ENCODE measurements around the gene WDHD1. TPM values are rescaled to one million over a fixed set of nuclear protein-coding genes. Genes with fewer than 3 reads are reported as not detected.
"Not testable (repeated sequence)": the region's sequence is repeated elsewhere in the genome, so short reads cannot be mapped to it uniquely, and the experiment has no call there.

WDHD1 gene
- total RNA-seq, 1 donor from 2014 or later: 1.9 TPM

DNA sequence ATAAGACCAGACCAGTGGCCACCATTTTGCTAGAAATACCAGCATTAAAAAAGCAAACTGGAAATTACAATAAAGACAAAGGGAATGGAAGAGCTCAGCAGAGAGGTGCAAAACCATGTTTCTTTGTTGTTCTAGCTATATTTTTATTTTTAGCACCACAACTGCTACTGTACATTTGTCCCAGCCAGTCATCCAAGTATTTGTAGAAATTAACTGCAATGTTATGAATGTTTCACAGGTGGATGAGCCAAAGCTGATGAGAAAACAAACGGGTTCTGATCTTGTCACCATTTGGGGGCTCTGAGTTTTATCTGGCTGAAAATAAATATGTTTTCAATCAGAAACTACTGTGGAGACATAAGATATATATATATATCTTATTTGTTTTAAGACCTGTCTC is 99.3 kb downstream of the WDHD1 start:
- ATAC-seq (no peak), DNase-seq (ENCODE audit: missing footprints) (no peak)
- intact Hi-C loops (cut with DNase I): no loop called here

DNA sequence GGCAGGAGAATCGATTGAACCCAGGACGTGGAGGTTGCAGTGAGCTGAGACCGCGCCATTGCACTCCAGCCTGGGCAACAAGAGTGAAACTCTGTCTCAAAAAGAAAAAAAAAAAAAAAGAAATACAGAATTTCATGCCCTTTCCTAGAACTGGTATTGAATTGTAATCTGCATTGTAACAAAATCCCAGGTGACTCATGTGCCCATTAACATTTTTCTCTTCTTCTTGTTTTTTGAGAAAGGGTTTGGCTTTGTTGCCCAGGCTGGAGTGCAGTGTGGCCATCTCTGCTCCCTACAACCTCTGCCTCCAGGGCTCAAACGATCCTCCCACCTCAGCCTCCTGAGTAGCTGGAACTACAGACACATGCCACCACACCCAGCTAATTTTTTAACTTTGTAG is 100.3 kb downstream of the WDHD1 start:
- DNase-seq (ENCODE audit: missing footprints); intact Hi-C loops (cut with DNase I); ATAC-seq: not testable (repeated sequence)

DNA sequence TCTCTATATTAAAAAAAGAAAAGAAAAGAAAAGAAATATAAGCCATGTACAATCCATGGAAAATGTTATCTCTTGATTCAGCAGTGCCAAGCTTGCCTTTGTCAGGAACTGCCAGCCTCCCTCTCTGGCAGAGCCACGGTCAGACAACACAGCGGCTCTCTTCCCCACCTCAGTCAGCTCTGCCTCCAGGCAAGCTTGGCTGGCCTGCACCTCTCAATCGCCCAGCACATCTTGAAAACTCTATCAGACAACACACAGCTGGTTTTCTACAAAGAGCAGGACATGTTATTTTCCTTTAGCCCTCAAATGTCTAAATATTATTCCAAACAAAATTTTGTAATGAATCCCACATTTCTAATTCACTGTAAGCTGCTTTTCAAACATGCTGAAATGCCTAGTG is 104.3 kb downstream of the WDHD1 start:
- ATAC-seq (no peak), DNase-seq (ENCODE audit: missing footprints) (no peak)
- intact Hi-C loops (cut with DNase I): no loop called here

DNA sequence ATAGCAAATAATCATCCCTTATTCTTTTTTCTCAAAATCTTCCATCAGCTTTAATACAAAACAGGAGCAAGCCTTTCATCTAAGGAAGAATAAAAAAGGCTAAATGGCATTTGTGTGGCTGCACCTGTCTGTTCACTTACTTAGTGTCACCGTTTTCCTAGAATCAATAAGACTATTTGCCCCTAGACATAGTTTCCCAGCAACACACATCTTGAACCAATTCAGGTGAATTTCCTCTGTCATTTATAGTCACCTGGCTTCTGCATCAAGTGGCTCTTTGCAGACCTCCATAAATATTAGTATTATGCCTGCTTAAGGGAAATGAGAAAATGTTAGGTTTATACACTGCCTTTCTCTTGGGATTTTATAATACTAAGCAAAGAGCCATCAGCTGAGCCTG is 106.8 kb downstream of the WDHD1 start:
- no peak for DNase-seq (ENCODE audit: missing footprints)
- no peak for ATAC-seq
- intact Hi-C loops (cut with DNase I): no loop called here

DNA sequence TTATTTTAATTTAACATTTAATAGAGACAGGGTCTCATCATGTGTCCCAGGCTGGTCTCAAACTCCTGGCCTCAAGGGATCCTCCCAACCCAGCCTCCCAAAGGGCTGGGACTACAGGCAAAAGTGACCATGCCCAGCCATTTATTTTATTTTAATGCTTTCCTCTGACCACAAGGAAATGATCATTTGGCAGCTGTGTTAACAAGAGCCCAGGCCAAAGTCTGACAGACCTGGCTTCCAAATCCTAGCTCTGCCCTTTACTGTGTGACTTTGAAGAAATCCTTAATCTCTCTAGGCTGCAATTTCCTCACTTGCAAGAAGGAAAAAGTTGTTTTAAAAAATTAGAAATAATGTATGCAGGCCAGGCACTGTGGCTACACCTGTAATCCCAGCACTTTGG is 107.6 kb downstream of the WDHD1 start:
- intact Hi-C loops (cut with DNase I): no loop called here
- no peak for DNase-seq (ENCODE audit: missing footprints)

DNA sequence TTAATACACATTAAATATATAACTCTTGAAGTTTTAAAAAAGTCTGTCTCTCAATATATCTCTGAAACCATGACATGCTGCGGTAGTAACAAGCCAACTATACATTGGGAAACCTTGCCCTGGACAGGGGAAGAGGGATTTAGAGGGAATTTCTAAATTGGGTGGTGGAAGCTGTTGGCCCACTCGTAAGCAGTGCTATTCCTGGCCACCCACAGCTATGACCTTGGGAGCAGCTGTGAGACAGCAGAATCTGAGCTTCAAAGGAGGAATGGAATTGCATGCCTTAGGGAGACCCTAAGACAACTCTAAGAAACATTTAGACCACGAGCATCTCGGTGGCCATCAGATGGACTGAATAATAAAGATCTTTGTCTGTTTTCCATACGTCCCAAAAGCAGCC is 108.5 kb downstream of the WDHD1 start:
- peak; percentile 44 for ATAC-seq
- intact Hi-C loops (cut with DNase I): no loop called here
- no peak for DNase-seq (ENCODE audit: missing footprints)

More for the DNA sequence above, 107.6 kb downstream of the WDHD1 start:
- no peak for ATAC-seq

DNA sequence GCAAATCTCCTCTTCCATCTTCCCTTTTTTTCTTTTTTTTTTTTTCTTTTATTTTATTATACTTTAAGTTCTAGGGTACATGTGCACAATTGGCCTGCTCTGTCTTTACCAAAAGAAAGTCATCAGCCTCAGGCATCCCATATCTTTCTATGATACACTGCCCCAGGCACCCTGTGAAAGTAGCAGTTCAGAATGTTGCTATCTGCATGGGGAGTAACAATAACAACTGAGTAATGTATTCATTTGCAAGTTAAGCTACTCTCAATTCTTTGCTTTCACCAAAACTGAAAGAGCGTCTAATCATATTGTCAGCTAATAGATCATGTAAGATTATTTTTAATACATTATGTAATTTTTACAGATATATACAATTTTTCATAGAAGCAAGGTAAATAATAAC is 110.8 kb downstream of the WDHD1 start:
- intact Hi-C loops (cut with DNase I): no loop called here
- DNase-seq (ENCODE audit: missing footprints): no peak
- no peak for ATAC-seq

DNA sequence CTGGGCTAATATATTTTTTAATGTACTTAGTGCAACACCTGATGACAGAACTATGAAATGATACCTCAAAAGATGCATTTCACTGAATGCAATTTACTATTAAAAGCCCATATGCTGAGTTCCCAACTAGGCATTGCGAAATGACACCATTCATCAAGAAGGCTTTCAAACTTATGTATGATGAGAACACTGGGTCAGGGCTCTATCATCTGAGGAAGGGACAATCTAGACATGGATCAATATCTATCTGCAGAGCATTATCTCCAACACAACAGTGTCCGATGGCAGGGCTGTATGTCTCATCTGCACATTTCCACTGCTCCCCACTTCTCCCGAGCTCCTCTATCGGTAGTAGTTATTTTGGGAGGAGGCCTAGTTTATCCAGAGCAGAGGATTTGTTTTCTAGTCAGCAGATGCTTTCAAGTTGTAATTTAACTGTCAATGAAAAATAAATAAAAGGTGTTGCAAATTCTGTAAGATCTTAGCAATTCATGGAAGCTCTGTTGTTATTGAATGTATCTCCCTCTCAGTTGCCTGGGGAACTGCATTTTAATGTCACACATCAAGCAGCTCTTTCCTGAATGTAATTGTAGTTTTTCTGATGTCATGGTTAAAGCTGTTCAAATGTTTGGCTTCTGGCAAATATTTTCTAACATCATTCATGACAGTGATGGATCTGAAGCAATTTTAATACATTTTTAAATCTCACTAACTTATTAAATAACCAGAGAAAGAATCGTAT is 116.9 kb downstream of the WDHD1 start:
- intact Hi-C loops (cut with DNase I): no loop called here
- no peak for DNase-seq (ENCODE audit: missing footprints)
- no peak for ATAC-seq

DNA sequence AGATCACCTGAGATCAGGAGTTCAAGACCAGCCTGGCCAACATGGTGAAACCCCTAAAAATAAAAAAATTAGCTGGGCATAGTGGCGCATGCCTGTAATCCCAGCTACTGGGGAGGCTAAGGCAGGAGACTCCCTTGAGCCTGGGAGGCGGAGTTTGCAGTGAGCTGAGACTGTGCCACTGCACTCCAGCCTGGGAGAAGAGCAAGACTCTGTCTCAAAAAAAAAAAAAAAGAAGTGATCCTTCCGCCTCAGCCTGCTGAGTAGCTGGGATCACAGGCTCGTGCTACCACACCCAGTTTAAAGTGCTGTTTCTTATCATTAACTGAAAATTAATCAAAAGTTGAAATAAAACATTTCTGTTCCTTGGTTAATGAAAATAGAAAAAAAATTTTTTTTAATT is 117.9 kb downstream of the WDHD1 start:
- DNase-seq (ENCODE audit: missing footprints); ATAC-seq; intact Hi-C loops (cut with DNase I): not testable (repeated sequence)

DNA sequence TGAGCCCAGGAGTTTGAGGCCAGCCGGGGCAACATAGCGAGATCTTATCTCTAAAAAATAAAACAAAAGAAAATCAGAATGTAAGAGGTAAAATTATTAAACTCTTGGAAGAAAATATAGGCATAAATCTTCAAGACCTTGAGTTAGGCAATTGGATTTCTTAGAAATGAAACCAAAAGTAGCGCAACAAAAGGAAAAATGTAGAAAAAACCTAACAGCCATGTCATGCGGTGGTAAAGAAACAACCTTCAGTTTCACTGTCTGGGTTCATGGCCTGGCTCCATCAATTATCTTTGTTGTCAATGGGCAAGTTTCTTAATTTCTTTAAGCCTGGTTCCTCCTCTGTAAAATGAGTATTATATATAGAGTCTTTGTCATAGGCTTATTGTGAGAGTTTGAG is 118.7 kb downstream of the WDHD1 start:
- ATAC-seq (no peak), DNase-seq (ENCODE audit: missing footprints) (no peak)
- intact Hi-C loops (cut with DNase I): no loop called here

DNA sequence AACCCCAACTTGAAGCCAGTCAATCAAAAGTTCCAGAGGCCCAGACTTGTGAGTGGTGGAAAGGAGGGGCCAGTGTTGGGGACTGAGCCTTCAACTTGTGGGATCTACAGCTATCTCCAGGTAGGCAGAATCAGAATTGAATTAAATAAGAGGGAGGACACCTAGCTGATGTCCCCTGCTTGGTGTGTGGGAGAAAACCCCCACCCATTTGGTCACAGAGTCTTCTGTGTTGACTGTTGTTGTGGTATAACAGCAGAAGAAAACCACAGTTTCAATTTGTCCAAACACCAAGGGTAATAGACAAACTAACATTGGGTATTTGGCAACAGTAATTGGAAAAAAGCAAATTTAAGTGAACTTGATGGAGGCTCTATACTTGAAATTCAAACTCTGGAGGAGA is 120.8 kb downstream of the WDHD1 start:
- no peak for ATAC-seq
- intact Hi-C loops (cut with DNase I): no loop called here

DNA sequence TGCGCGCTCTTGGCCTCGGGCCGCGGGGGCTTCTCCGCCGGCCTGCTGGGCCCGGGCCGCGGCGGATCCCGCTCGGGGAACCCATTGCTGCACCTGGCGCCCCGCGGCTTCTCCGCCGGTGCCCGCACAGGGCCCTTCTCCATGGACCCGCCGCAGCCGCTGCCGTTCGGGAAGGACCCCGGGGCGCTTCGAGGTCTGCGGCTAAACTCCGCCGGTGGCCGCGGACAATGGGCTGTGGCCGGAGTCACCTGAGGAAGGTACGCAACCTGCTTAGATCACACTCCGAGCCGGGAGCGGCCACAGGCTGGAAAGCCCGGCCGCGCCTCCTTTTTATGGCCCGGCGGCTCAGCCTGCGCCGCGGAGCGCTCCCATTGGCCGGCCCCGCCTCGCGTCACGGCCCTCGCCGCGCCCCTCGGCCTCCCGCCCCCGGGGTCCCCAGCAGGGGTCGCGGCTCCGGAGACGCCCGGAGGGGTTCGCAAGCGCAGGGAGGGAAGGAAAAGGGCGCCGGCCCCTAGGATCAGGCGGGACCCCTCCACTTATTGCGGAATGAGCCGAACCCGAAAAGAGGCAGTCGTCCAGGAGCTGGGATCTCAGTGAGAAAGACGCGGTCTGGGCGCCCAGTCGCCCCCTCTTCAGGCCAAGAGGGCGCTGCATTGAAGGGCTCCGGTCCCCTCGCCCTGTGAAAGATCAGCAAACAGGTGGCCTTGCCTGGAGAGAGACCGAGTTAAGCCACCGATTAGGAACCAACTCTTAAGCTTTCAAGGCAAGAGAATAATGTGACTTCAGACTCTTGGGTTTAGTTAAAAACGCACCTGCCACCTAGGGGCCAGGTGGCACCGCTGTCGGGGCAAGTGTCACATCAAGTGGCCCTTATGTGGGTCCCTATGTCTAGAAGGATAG is 124.1 kb downstream of the WDHD1 start, which contains the start of gene GCH1:
Gene GCH1 (minus strand): TSS at position 306 of the 900 bp plus-strand sequence. CDS start 163 bp downstream, at position 143.
- intact Hi-C loops (cut with DNase I): no loop called here

More for the DNA sequence above, 120.8 kb downstream of the WDHD1 start:
- no peak for DNase-seq (ENCODE audit: missing footprints)

DNA sequence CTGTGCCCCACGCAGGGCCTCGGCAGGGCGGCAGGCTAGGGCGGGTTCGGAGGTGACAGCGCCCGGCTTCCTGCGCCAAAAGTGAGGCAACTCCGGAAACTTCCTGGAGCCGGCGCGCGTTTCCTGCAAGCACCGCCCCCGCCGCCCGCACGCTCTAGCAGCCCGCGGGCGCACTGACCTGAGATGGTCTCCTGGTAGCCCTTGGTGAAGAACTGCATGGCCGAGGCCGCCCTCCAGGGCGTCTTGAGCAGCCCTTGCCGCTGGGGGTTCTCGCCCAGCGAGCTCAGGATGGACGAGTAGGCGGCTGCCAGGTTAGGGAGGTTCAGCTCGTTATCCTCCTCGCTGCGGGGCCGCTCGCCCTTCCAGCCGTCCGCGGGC is 124.8 kb downstream of the WDHD1 start:
- DNase-seq (ENCODE audit: missing footprints): peak; percentile 89
- intact Hi-C loops (cut with DNase I): no loop called here
- peak; percentile 64 for ATAC-seq

More for the DNA sequence above, 124.1 kb downstream of the WDHD1 start, which contains the start of gene GCH1:
- DNase-seq (ENCODE audit: missing footprints): peak; percentile 83
- peak; percentile 94 for ATAC-seq

DNA sequence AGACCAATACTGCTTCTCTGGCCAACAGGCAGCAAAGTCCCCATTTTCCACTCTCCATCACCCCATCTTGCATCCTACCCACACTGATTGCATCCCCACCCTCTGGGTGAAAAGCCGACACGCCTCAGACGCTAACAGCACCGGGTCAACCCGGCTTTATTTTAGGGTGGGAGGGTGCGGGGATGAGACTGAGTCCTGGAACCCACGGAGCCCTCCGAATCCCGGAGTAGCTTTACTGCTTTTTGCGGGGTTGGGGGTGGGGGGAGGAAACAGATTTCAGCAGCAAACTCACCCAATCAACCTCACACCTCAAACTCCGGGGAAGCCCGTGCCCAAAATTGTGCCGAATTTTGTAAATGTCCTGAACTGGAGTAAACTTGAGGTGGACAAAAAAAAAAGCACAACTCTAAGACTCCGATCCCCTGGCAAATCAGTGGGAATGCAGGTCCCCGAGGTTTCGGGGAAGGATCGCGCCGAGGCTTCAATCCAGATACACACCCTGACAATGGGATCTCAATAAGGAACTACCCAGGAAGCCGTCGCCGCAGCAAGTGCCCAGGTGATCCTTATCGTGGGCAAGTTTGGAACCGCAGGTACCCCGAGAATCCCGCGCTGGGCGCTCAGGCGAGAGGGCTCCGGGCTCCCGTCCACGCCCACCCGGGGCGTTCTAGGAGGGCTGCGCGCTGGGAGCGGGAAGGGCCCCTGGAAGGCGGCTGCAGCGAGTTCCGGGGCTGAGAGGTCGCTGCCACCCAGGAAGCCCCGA is 125.3 kb downstream of the WDHD1 start:
- intact Hi-C loops (cut with DNase I): no loop called here
- ATAC-seq (no peak), DNase-seq (ENCODE audit: missing footprints) (no peak)

DNA sequence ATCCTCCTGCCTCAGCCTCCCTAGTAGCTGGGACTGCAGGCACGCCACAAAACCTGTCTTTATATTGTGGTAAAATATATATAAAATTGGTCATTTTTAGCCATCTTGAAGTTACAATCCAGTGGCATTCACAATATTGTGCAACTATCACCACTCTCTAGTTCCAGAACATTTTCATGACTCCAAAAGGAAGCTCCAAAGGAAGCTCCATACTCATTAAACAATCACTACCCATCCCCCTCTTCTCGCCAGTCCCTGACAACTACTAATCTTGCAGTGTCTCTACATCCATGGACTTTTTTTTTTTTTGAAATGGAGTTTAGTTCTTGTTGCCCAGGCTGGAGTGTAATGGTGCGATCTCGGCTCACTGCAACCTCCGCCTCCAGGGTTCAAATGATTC is 127.3 kb downstream of the WDHD1 start:
- DNase-seq (ENCODE audit: missing footprints) (no peak), ATAC-seq (no peak)
- intact Hi-C loops (cut with DNase I): loop anchor here (10.0 kb wide), 2 partner anchors 95 to 335 kb away; partner anchors contain the start of gene SAMD4A

DNA sequence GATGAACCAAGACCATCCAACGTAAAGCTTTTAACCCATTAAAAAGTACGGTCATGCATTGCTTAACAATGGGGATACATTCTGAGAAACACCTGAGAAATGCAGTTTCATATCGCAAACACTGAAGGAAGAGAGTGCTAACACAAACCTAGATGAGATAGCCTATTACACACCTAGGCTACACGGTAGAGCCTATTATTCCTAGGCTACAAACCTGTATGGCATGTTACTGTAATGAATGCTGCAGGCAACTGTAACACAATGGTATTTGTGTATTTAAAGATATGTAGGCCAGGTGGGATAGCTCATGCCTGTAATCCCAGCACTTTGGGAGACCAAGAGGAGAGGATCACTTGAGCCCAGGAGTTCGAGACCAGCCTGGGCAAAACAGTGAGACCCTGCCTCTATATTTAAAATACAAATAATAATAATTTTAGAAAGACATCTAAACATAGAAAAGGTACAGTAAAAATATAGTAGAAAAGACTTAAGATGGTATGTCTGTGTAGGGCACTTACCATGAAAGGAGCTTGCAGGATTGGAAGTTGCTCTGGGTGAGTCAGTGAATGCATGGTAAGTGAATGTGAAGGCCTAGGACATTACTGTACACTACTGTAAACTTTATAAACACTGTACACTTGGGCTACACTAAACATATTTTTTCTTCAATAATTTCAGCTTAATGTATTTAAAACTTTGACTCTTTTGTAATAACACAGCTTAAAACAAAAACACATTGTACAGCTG is 128.9 kb downstream of the WDHD1 start:
- not testable (repeated sequence) for ATAC-seq; DNase-seq (ENCODE audit: missing footprints)
- intact Hi-C loops (cut with DNase I): loop anchor here (10.0 kb wide), 2 partner anchors 93 to 333 kb away; partner anchors contain the start of gene SAMD4A

DNA sequence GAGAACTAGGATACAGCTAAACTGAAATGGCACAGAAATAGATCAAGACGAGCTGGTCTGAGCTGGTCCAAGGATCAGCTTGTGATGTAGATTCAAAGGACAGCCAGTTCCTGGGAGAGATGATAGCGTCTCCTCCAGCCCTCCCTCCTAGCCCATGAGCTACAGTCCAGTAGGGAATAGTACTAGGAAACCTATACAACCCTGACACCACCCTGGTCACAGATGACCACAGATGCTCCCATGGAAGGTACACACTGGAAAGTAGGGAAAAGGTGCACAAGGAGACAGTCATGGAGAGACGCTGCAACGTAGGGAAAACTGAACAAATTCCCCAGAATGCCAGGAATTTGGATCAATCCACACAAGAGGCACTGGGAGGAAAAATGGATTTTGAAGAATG is 131.2 kb downstream of the WDHD1 start:
- intact Hi-C loops (cut with DNase I): loop anchor here (10.0 kb wide), 2 partner anchors 91 to 331 kb away; partner anchors contain the start of gene SAMD4A
- ATAC-seq (no peak), DNase-seq (ENCODE audit: missing footprints) (no peak)

DNA sequence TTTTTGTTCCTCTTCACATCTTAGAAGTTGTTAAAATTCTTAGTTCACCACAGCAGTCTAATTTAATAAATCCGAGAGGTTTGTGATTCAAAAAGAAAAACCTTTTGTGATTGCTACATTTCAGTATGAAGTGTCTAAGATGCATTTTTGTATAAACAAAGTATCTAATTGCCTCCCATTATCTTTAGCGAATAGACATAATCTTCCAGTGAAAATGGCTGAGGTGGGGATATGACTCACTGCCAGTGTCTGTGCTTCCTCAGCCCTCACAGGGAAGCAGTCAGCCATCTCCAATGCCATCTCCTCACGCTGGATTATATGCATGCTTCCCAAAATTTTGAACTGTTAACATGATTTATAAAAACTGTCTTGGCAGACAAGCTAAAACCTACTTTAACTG is 131.9 kb downstream of the WDHD1 start:
- ATAC-seq (no peak), DNase-seq (ENCODE audit: missing footprints) (no peak)
- intact Hi-C loops (cut with DNase I): loop anchor here (10.0 kb wide), 2 partner anchors 90 to 330 kb away; partner anchors contain the start of gene SAMD4A
